ENCODE data around the gene SLC38A3.

The SLC38A3 gene

GRCh38 chr3:50169232-50169832 lies 35.7 kb upstream of the SLC38A3 start:
- no peak for DNase-seq (ENCODE audit: low read depth)

- DNase-seq (ENCODE audit: low read depth), result no peak
Observed at GRCh38 chr3:50169858-50170257, 35.2 kb upstream of the SLC38A3 start.

GRCh38 chr3:50170689-50171088 lies 34.4 kb upstream of the SLC38A3 start:
- peak; percentile 83 for DNase-seq (ENCODE audit: low read depth)

- DNase-seq (ENCODE audit: low read depth), result no peak
Observed at GRCh38 chr3:50171540-50172301, 33.4 kb upstream of the SLC38A3 start.

DNA sequence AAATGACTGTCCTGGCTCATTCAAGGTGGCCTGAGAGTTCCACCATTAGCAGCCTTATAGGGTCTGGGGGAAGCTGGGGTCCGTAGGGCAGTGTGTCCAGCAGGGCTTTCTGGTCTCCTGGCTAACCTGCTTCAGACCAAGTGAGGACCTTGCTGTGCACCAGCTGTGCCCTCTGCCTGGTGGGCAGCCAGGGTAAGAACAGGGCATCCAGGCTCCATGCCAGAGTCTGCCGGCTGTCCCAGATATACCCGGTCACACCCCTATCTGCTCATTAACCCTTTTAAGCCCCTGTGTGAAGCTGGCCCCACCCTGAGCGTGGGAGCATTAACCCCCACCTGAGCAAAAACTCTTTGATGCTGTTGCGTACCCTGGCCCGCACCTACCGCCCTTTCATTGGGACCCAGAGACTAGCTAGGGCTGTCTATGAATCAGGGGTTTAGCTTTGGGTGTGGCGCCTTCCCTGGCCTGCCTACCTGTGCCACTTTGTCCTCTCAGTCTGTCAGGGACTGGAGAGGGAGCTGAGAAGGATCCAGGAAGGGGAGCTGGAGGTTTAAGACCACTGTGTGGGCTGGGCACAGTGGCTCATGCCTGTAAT lies 32.3 kb upstream of the SLC38A3 start:
- no peak for DNase-seq (ENCODE audit: low read depth)

- DNase-seq (ENCODE audit: low read depth), result no peak
Observed at GRCh38 chr3:50173685-50174516, 31.2 kb upstream of the SLC38A3 start.

DNA sequence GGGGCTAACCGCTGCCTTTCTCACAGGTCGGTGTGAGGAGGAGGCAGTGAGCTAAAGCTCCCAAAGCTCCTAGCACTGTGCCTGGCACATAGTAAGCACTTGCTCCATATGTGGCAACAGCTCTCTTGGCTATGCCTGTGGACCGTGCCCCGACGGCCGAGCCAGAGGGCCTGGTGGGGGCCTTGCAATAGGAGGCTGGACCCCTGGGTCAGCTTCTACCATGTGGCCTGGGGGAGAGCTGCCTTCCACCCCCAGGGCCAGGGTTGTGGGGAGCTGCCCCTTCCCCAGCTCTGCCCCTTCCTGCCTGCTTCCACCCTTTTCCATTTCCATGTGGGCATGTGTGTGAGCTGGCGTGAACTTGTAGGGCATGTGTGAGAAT lies 30.6 kb upstream of the SLC38A3 start:
- no peak for DNase-seq (ENCODE audit: low read depth)

GRCh38 chr3:50174947-50175524 lies 30.0 kb upstream of the SLC38A3 start:
- DNase-seq (ENCODE audit: low read depth), result no peak

- no peak for DNase-seq (ENCODE audit: low read depth)
Observed at GRCh38 chr3:50177346-50177745, 27.7 kb upstream of the SLC38A3 start.

DNA sequence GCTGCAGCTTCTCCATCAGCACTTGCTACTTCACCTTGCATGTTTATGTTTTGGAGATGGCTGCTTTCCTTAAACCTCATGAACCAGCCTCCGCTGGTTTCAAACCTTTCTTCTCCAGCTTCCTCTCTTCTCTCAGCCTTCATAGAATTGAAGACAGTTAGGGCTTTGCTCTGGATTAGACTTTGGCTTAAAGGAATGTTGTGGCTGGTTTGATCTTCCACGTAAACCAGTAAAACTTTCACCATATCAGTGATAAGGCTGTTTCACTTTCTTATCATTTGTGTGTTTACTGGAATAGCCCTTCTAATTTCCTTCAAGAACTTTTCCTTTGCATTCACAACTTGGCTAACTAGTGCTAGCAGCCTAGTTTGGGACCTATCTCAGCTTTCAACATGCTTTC lies 25.4 kb upstream of the SLC38A3 start:
- DNase-seq (ENCODE audit: low read depth), result no peak

GRCh38 chr3:50181985-50182384 lies 23.1 kb upstream of the SLC38A3 start:
- no peak for DNase-seq (ENCODE audit: low read depth)

- no peak for DNase-seq (ENCODE audit: low read depth)
Observed at GRCh38 chr3:50182533-50183099, 22.5 kb upstream of the SLC38A3 start.

DNA sequence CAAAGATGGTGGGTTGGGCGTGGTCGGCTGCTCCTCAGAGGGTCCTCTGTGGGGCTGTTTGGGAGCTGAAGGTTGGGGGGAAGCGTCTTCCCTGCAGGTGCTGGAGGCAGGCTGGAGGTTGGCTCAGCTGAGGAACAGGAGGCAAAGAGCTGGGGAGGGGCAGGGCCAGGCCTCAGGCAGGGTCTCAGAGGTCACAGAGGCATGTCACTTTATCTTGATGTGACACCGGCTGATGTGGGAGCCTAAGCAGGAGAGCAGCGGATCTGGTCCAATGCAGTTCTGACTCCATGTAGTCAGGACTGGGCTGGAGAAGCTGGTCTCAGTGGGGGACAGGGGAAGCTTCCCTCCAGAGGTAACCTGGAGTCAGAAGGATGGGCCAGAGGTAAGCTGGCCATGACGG lies 21.3 kb upstream of the SLC38A3 start:
- no peak for DNase-seq (ENCODE audit: low read depth)

- DNase-seq (ENCODE audit: low read depth), result no peak
Observed at GRCh38 chr3:50184242-50184978, 20.7 kb upstream of the SLC38A3 start.

DNA sequence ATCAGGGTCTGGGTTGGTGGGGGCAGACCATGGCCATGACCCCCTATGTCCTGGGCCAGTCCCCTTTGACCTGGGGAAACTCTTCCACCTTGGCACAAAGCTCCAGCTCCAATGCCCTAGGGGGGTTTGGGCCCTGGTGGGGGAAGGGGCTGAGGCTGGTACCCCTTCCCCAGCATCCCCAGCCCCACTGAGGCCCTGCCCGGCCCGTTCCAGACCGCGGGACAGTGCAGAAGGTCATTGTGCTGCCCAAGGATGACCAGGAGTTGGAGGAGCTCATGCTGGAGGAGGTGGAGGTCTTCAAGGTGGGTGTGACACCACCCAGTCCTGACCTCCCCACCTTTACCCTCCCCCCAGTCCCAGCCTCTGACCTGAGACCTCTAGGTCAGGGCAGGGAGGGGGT lies 19.8 kb upstream of the SLC38A3 start:
- no peak for DNase-seq (ENCODE audit: low read depth)

- DNase-seq (ENCODE audit: low read depth), result no peak
Observed at GRCh38 chr3:50186096-50186495, 19.0 kb upstream of the SLC38A3 start.

DNA sequence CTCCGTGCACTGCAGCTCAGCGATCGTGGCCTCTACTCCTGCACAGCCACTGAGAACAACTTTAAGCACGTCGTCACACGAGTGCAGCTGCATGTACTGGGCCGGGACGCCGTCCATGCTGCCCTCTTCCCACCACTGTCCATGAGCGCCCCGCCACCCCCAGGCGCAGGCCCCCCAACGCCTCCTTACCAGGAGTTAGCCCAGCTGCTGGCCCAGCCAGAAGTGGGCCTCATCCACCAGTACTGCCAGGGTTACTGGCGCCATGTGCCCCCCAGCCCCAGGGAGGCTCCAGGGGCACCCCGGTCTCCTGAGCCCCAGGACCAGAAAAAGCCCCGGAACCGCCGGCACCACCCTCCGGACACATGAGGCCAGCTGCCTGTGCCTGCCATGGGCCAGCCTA lies 17.3 kb upstream of the SLC38A3 start:
- DNase-seq (ENCODE audit: low read depth), result no peak

DNA sequence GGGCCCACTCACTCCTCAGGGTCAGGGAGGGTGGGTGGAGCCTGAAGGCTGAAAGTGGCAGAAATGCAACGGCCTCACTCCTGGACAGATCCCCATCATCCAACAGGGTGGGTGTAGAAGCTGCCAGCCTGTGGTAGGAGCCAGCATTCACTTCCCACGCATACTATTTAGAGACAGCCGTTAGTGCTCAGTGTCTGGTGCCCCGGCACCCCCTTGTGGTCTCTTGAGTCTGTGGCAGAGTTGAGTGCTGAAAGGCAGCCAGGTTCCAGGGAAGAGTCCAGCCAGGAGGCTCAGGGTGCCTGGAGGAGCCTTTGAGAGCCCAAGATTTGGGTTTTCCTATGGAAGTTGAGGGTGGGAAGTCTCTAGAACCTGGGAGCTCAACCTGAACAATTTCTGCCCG lies 15.8 kb upstream of the SLC38A3 start:
- DNase-seq (ENCODE audit: low read depth), result peak; percentile 87

- DNase-seq (ENCODE audit: low read depth), result no peak
Observed at GRCh38 chr3:50189989-50190388, 15.1 kb upstream of the SLC38A3 start.

DNA sequence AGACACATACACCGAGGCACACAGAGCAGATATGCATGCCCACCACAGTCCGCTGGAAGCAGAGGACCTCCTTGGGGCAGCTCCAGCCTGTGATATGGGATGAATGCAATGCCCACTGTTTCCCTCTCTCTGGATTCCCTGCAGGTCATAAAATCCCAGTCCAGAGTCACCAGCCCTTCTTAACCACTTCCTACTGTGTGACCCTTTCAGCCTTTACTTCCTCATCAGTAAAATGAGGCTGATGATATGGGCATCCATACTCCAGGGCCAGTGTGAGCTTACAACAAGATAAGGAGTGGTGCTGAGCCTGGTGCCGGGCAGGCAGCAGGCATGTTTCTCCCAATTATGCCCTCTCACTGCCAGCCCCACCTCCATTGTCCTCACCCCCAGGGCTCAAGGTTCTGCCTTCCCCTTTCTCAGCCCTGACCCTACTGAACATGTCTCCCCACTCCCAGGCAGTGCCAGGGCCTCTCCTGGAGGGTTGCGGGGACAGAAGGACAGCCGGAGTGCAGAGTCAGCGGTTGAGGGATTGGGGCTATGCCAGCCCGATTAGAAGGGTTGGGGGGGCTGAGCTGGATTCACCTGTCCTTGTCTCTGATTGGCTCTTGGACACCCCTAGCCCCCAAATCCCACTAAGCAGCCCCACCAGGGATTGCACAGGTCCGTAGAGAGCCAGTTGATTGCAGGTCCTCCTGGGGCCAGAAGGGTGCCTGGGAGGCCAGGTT lies 14.0 kb upstream of the SLC38A3 start, which contains the start of gene GNAT1:
TSS of gene GNAT1 (plus strand) at position 675 of the 725 bp plus-strand sequence. CDS start 116 bp downstream, outside the sequence.
- DNase-seq (ENCODE audit: low read depth), result no peak
